DMS153 treated with DMSO at 0.1 percent for 48 hours (cell line): Measurements from ENCODE around the gene UBQLN2.
"Not testable (repeated sequence)": the region's sequence is repeated elsewhere in the genome, so short reads cannot be mapped to it uniquely, and the experiment has no call there.

Source experiments
- DNase-seq: peaks from one replicate; lab custom pipeline; 2025; ENCODE audit not compliant: unreplicated experiment; lab: John Stamatoyannopoulos, UW

The UBQLN2 gene

DNA sequence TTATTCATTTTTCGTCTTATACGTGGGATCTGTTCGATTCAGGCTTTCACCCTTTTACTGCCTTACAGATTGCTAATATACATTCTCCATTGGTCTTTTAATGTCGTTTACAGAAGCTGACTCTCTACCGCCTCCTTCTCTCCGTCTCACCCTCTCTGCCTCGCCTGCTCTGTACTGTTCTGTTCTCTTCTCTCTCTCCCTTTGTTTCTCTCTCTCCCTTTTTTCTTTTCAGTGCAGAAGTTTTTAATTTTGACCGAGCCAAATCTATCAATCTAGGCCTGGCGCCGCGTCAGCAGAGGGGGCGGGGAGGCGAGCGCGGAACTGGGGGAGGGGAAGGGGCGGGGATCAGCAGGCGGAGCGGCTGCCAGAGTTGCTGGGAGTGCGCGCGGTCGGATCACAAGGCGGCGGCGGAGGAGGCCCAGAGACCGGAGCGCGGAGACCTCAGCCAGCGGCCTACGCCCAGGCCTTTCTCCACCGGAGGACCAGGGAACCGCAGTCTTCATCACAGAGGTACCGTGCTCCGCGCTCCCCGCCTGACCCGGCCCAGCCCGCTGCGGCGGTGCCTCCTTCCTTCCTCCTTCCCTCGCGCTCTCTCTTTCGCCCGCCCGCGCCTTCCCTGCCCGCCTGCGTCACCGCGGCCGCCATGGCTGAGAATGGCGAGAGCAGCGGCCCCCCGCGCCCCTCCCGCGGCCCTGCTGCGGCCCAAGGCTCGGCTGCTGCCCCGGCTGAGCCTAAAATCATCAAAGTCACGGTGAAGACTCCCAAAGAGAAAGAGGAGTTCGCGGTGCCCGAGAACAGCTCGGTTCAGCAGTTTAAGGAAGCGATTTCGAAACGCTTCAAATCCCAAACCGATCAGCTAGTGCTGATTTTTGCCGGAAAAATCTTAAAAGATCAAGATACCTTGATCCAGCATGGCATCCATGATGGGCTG, at the start of gene UBQLN2:
TSS of gene UBQLN2 (plus strand) at position 397 of the 931 bp plus-strand sequence. CDS start at position 644, 247 bp downstream.
- DNase-seq: peak; percentile 8

DNA sequence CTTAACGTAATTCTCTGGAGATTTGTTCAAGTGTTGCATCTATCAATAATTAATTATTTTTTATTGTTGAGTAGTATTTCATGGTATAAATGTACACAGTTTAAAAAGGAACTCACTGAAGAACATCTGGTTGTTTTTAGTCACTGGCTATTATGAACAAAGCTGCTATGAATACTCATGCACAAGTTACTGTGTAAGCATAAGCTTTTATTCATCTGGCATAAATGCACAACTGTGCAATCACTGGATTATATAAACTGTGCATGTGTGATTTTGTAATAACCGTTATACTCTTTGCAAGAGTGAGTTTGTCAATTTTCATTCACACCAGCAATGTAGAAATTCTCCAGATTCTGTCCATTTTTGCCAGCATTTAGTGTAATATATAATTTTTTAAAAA, 43.8 kb upstream of the UBQLN2 start:
- no peak for DNase-seq

- DNase-seq: not testable (repeated sequence)
Observed at GRCh38 chrX:56529482-56530007, 33.9 kb upstream of the UBQLN2 start.

GRCh38 chrX:56530011-56530410, 33.4 kb upstream of the UBQLN2 start:
- no peak for DNase-seq

GRCh38 chrX:56550667-56551066, 12.8 kb upstream of the UBQLN2 start:
- no peak for DNase-seq

DNA sequence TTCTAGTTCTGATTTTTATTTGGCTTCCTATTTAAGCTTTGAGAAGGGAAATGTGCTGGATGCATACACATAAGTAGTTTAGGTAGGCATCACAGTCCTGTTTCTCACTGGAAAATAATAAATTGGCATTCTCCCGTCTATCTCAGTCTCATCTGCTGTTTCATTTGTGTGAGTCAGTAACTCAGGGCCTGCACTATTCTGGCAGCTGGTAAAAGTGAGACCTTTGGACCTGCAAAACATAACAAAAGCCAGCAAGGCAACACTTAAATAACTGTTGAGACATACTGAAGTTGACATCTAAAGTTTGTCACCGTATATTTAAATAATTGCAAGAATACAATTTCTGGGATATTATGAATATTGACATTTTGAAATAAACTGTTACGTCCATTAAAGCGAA, 8.6 kb upstream of the UBQLN2 start:
- DNase-seq: no peak

- DNase-seq: no peak
Observed at GRCh38 chrX:56557376-56557929, 6.0 kb upstream of the UBQLN2 start.

DNA sequence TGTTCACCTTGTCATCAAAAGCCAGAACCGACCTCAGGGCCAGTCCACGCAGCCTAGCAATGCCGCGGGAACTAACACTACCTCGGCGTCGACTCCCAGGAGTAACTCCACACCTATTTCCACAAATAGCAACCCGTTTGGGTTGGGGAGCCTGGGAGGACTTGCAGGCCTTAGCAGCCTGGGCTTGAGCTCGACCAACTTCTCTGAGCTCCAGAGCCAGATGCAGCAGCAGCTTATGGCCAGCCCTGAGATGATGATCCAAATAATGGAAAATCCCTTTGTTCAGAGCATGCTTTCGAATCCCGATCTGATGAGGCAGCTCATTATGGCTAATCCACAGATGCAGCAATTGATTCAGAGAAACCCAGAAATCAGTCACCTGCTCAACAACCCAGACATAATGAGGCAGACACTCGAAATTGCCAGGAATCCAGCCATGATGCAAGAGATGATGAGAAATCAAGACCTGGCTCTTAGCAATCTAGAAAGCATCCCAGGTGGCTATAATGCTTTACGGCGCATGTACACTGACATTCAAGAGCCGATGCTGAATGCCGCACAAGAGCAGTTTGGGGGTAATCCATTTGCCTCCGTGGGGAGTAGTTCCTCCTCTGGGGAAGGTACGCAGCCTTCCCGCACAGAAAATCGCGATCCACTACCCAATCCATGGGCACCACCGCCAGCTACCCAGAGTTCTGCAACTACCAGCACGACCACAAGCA, 898 bp downstream of the UBQLN2 start:
- no peak for DNase-seq

GRCh38 chrX:56564921-56565840, 1.8 kb downstream of the UBQLN2 start:
- DNase-seq: no peak

GRCh38 chrX:56569378-56570057, 6.1 kb downstream of the UBQLN2 start:
- no peak for DNase-seq

GRCh38 chrX:56572975-56573374, 9.5 kb downstream of the UBQLN2 start:
- DNase-seq: no peak

- no peak for DNase-seq
Observed at GRCh38 chrX:56574861-56575260, 11.4 kb downstream of the UBQLN2 start.

GRCh38 chrX:56576721-56577120, 13.3 kb downstream of the UBQLN2 start:
- no peak for DNase-seq

GRCh38 chrX:56588397-56589188, 25.2 kb downstream of the UBQLN2 start:
- no peak for DNase-seq

DNA sequence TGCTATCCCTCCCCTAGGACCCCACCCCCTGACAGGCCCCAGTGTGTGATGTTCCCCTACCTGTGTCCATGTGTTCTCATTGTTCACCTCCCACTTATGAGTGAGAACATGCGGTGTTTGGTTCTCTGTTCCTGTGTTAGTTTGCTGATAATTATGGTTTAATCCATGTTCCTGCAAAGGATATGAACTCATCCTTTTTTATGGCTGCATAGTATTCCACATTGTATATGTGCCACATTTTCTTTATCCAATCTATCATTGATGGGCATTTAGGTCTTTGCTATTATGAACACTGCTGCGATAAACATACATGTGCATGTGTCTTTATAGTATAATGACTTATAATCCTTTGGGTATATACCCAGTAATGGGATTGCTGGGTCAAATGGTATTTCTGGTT, 28.4 kb downstream of the UBQLN2 start:
- DNase-seq: not testable (repeated sequence)

- no peak for DNase-seq
Observed at GRCh38 chrX:56600141-56600540, 36.7 kb downstream of the UBQLN2 start.

DNA sequence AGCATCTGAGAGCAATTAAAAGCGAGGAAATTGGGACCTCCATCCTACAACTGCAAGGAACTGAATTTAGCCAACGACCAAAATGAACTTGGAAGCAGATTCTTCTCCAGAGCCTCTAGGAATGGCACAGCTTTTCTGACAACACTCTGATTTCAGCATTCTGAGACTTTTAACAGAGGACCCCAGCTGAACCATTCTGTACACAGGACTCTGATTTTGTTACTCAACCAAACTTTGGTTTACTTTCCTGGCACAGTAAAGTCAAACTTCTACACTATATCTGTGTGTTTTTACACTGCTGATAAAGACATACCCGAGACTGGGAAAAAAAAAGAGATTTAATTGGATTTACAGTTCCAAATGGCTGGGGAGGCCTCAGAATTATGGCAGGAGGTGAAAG, 37.6 kb downstream of the UBQLN2 start:
- no peak for DNase-seq

- DNase-seq: no peak
Observed at GRCh38 chrX:56615282-56615681, 51.9 kb downstream of the UBQLN2 start.
